Measurements from ENCODE around the gene BIRC5. TPM values are rescaled to one million over a fixed set of nuclear protein-coding genes. Genes with fewer than 3 reads are reported as not detected.

The BIRC5 gene
- total RNA-seq, 1 donor from 2014 or later = 22.0 TPM

GRCh38 chr17:78196716-78197115, 17.3 kb upstream of the BIRC5 start:
- TF ChIP-seq CTCF (IDR thresholded peaks at IDR 0.05; ENCODE audit: unreplicated experiment) = no peak
- Mint-ChIP-seq H3K4me1 (ENCODE audit: unreplicated experiment) (no peaks in the 10 kb centered on the region), H3K27me3 (ENCODE audit: unreplicated experiment) (no peaks in the 10 kb centered on the region), H3K4me3 (ENCODE audit: unreplicated experiment) (no peak overlapping the region), H3K9me3 (ENCODE audit: unreplicated experiment) (no peaks in the 10 kb centered on the region), H3K27ac (ENCODE audit: unreplicated experiment) (no peak overlapping the region), H3K36me3 (ENCODE audit: low read depth, unreplicated experiment) (peaks cover 20% of the 10 kb centered on the region)
- DNase-seq (ENCODE audit: low spot score) = no peak

GRCh38 chr17:78197147-78197832, 16.8 kb upstream of the BIRC5 start:
- no peaks in the 10 kb centered on the region for H3K9me3 Mint-ChIP-seq (ENCODE audit: unreplicated experiment)
- no peak overlapping the region for H3K4me3 Mint-ChIP-seq (ENCODE audit: unreplicated experiment)
- no peak for TF ChIP-seq CTCF (IDR thresholded peaks at IDR 0.05; ENCODE audit: unreplicated experiment)
- no peaks in the 10 kb centered on the region for H3K27me3 Mint-ChIP-seq (ENCODE audit: unreplicated experiment)
- H3K36me3 Mint-ChIP-seq (ENCODE audit: low read depth, unreplicated experiment) = peaks cover 20% of the 10 kb centered on the region
- no peak for DNase-seq (ENCODE audit: low spot score)
- no peak overlapping the region for H3K27ac Mint-ChIP-seq (ENCODE audit: unreplicated experiment)
- H3K4me1 Mint-ChIP-seq (ENCODE audit: unreplicated experiment) = no peaks in the 10 kb centered on the region

- no peak overlapping the region for H3K4me3 Mint-ChIP-seq (ENCODE audit: unreplicated experiment)
- no peaks in the 10 kb centered on the region for H3K27me3 Mint-ChIP-seq (ENCODE audit: unreplicated experiment)
- TF ChIP-seq CTCF (IDR thresholded peaks at IDR 0.05; ENCODE audit: unreplicated experiment) = no peak
- H3K27ac Mint-ChIP-seq (ENCODE audit: unreplicated experiment) = no peak overlapping the region
- no peaks in the 10 kb centered on the region for H3K9me3 Mint-ChIP-seq (ENCODE audit: unreplicated experiment)
- peaks cover 20% of the 10 kb centered on the region for H3K36me3 Mint-ChIP-seq (ENCODE audit: low read depth, unreplicated experiment)
- H3K4me1 Mint-ChIP-seq (ENCODE audit: unreplicated experiment) = no peaks in the 10 kb centered on the region
- DNase-seq (ENCODE audit: low spot score) = no peak
Measured at GRCh38 chr17:78200451-78200850, 13.6 kb upstream of the BIRC5 start.

GRCh38 chr17:78202666-78203065, 11.4 kb upstream of the BIRC5 start:
- peaks cover 13% of the 10 kb centered on the region for H3K4me1 Mint-ChIP-seq (ENCODE audit: unreplicated experiment)
- no peak overlapping the region for H3K4me3 Mint-ChIP-seq (ENCODE audit: unreplicated experiment)
- H3K27me3 Mint-ChIP-seq (ENCODE audit: unreplicated experiment) = no peaks in the 10 kb centered on the region
- H3K27ac Mint-ChIP-seq (ENCODE audit: unreplicated experiment) = no peak overlapping the region
- no peak for TF ChIP-seq CTCF (IDR thresholded peaks at IDR 0.05; ENCODE audit: unreplicated experiment)
- peaks cover 13% of the 10 kb centered on the region for H3K36me3 Mint-ChIP-seq (ENCODE audit: low read depth, unreplicated experiment)
- DNase-seq (ENCODE audit: low spot score) = no peak
- H3K9me3 Mint-ChIP-seq (ENCODE audit: unreplicated experiment) = no peaks in the 10 kb centered on the region

GRCh38 chr17:78204387-78205123, 9.5 kb upstream of the BIRC5 start:
- Mint-ChIP-seq H3K4me1 (ENCODE audit: unreplicated experiment) (peaks cover 13% of the 10 kb centered on the region), H3K27me3 (ENCODE audit: unreplicated experiment) (no peaks in the 10 kb centered on the region), H3K36me3 (ENCODE audit: low read depth, unreplicated experiment) (peaks cover 6% of the 10 kb centered on the region), H3K4me3 (ENCODE audit: unreplicated experiment) (no peak overlapping the region), H3K27ac (ENCODE audit: unreplicated experiment) (no peak overlapping the region), H3K9me3 (ENCODE audit: unreplicated experiment) (no peaks in the 10 kb centered on the region)
- TF ChIP-seq CTCF (IDR thresholded peaks at IDR 0.05; ENCODE audit: unreplicated experiment) = no peak
- DNase-seq (ENCODE audit: low spot score) = no peak

Data from endothelial cell (in vitro differentiated cells).